Heart right ventricle (tissue), 16 donors: ENCODE data around the gene TUT1. TPM values are rescaled to one million over a fixed set of nuclear protein-coding genes. Genes with fewer than 3 reads are reported as not detected.
"Not testable (repeated sequence)": the region's sequence is repeated elsewhere in the genome, so short reads cannot be mapped to it uniquely, and the experiment has no call there.

ENCODE experiments used
- ATAC-seq, 8 donors: fragments of 200-7000 bp; cut with Tn5 transposase; one replicate each; pipeline ENCODE4 v1.9.1; 2020; ENCODE audit warnings: mild to moderate bottlenecking in 8 of 8, moderate library complexity in 8 of 8, moderate number of reproducible peaks in 1 of 8
- DNase-seq, 2 donors: peaks; one replicate each; pipeline ENCODE4 v3.0.0-alpha.2; 2020
- H3K27ac ChIP-seq, 10 donors: fragments of 200-600 bp; sonication (generic) in 2 of 10; one replicate each; pipeline versions ENCODE4 v1.5.0 to v1.8.0; 2020 to 2022; ENCODE audit warnings: mild to moderate bottlenecking in 3 of 10
- H3K27me3 ChIP-seq, 7 donors: fragments of 200-600 bp; one replicate each; pipeline ENCODE4 v1.8.0; 2021 to 2022; ENCODE audit warnings: mild to moderate bottlenecking in 2 of 7
- H3K36me3 ChIP-seq, 9 donors: fragments of 200-600 bp; sonication (generic) in 1 of 9; one replicate each; pipeline versions ENCODE4 v1.5.0 to v1.8.0; 2020 to 2022; ENCODE audit warnings: mild to moderate bottlenecking in 2 of 9
- H3K4me1 ChIP-seq, 9 donors: fragments of 200-600 bp; sonication (generic) in 1 of 9; one replicate each; pipeline versions ENCODE4 v1.5.0 to v1.8.0; 2020 to 2022; ENCODE audit warnings: mild to moderate bottlenecking in 4 of 9
- H3K4me3 ChIP-seq, 10 donors: fragments of 200-600 bp; sonication (generic) in 2 of 10; one replicate each; pipeline versions ENCODE4 v1.5.0 to v1.8.0; 2020 to 2022; ENCODE audit warnings: mild to moderate bottlenecking in 7 of 10, moderate library complexity in 2 of 10
- H3K9me3 ChIP-seq, 11 donors: fragments of 200-600 bp in 10 of 11; sonication (generic) in 2 of 11; one replicate each; pipeline versions ENCODE4 v1.5.0 to v1.8.0; 2013 to 2022; ENCODE audit warnings: mild to moderate bottlenecking in 2 of 11, control low read depth in 1 of 11, moderate library complexity in 1 of 11
- WGBS, 2 donors: extraction: QIAGEN DNeasy Blood & Tissue Kit; methylation state at CpG; one replicate each; pipeline ENCODE4 v1.1.7; 2013; ENCODE audit warnings: inconsistent platforms in 1 of 2; 5-methylcytosine and 5-hydroxymethylcytosine counted together
- intact Hi-C, 10 donors: fragments of 100-400 bp; cut with DNase I; formaldehyde crosslinking; loops; one replicate each; pipeline versions ENCODE4 v1.11.1 to v1.14.2; 2022
- polyA plus RNA-seq, 2 donors: library from polyadenylated mRNA; stranded (reverse); fragments of 200-250 nt; gene quantifications; one replicate each; pipeline ENCODE4 v1.2.3, GENCODE V29; 2013
- total RNA-seq, 10 donors: library from RNA; stranded (reverse); fragmentation: NEBNext Ultra II Directional in 3 of 10; extraction: Animal tissue kit (Norgen Biotek cat#: 25700) in 3 of 10; gene quantifications; one replicate each; pipeline versions ENCODE4 v1.2.1 to v1.2.4, GENCODE V29; 2021 to 2023
- TF ChIP-seq, protein P1 (sequence below), 9 donors: fragments of 200-600 bp; sonication (generic) in 2 of 9; IDR thresholded peaks; one replicate each; pipeline versions ENCODE4 v1.5.0 to v1.8.0; 2021 to 2022; ENCODE audit warnings: antibody characterized with exemption in 9 of 9, mild to moderate bottlenecking in 5 of 9, moderate library complexity in 1 of 9
- donor health status: Arrhythmogenic right ventricular cardiomyopathy.
- donor health status: ischemic (EF 13 %, LVEDD 7.1; RV severe dilation, severe dysfunction).
- donor health status: healthy with polysubstance abuse.
- donor health status: DM: no; HTN: yes; CAD: no.
- donor health status: DM: no; HTN: no; CAD: no.
- donor health status: ischemic (EF 25% LVEDD 6.9; RV normal size, moderate dysfunction).
- donor health status: ischemic (EF 25% LVEDD 5.7; RV mildly dilated, moderate dysfunction).
- donor health status: healthy.
- donor health status: DM: yes; HTN: yes; CAD: no.
- donor health status: Ischemic cardiomyopathy.
- donor health status: ischemic (EF 35%, LVEDD 5.7; RV mildly dilated, moderate dysfunction).
- donor health status: nonischemic (EF 11% LVEDD 7.7; RV severe dilation, severe dysfunction).
- donor health status: DM: yes; HTN: yes; CAD: no.
- donor health status: PGD.
- donor health status: ischemic (EF 29% LVEDD 5.4; RV normal size, mild dysfunction).
- donor health status: nonischemic (EF 23%, LVEDD 6.1; RV moderate dilation, normal function).

TUT1 gene
- total and polyA plus RNA-seq, 12 donors, result 8.2 to 19.2 (median 12.3) TPM

DNA sequence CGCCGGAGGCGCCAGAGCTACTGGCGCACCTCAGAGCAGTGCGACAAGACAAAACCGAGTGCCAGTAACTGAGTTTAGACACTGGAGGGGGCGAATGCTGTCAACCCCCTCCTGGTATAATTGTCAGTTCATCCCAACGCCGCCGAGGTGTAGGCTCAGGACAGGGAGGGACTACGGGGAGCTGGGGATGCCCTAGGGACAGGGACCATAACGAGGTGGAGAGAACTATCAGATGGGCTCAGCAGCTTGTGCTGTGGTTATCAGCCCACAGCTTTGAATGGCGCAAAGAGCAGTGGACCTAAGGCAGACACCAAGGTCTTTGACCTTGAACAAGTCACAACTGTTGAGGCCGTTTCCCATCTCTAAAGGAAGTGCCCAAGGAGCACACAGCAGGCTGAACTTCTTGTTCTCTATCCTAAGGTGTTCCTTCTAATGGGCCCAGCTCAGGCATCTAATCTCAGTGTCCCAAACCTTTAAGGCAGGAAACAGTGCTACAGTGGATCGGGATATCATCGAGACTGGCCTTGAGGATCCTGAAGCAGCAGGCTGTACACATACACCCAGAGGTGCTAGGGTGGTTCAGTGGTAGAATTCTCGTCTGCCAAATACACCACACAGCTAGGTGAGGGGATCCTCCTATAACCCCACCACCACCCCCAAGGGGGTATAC, 958 bp upstream of the TUT1 start:
- Histone ChIP-seq H3K27me3 (no peaks in the 10 kb centered on the region), H3K9me3 (no peaks in the 10 kb centered on the region), H3K27ac (peak overlapping the region; percentile 83 to 97 (median 94)), H3K4me1 (peaks cover 3 to 42% (median 28%) of the 10 kb centered on the region in 9 donors), H3K36me3 (peaks cover 0 to 63% (median 50%) of the 10 kb centered on the region in 9 donors), H3K4me3 (peak overlapping the region; percentile 50 to 86 (median 78))
- ATAC-seq (peak in 6 of 8 donors; percentile 3 to 34 (median 16)), DNase-seq (no peak)
- WGBS, 2 donors, result 8 to 11% methylated on average over 17 of the region's 17 CpGs
- TF ChIP-seq, protein P1, sequence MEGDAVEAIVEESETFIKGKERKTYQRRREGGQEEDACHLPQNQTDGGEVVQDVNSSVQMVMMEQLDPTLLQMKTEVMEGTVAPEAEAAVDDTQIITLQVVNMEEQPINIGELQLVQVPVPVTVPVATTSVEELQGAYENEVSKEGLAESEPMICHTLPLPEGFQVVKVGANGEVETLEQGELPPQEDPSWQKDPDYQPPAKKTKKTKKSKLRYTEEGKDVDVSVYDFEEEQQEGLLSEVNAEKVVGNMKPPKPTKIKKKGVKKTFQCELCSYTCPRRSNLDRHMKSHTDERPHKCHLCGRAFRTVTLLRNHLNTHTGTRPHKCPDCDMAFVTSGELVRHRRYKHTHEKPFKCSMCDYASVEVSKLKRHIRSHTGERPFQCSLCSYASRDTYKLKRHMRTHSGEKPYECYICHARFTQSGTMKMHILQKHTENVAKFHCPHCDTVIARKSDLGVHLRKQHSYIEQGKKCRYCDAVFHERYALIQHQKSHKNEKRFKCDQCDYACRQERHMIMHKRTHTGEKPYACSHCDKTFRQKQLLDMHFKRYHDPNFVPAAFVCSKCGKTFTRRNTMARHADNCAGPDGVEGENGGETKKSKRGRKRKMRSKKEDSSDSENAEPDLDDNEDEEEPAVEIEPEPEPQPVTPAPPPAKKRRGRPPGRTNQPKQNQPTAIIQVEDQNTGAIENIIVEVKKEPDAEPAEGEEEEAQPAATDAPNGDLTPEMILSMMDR (IDR thresholded peaks at IDR 0.05), result no peak
- intact Hi-C loops, result loop anchor here in 3 of 10 donors (5.0 to 10.0 kb wide), 3 partner anchors 45 to 265 kb away; partner anchors contain the start of gene AHNAK (in 1 of the 3)

DNA sequence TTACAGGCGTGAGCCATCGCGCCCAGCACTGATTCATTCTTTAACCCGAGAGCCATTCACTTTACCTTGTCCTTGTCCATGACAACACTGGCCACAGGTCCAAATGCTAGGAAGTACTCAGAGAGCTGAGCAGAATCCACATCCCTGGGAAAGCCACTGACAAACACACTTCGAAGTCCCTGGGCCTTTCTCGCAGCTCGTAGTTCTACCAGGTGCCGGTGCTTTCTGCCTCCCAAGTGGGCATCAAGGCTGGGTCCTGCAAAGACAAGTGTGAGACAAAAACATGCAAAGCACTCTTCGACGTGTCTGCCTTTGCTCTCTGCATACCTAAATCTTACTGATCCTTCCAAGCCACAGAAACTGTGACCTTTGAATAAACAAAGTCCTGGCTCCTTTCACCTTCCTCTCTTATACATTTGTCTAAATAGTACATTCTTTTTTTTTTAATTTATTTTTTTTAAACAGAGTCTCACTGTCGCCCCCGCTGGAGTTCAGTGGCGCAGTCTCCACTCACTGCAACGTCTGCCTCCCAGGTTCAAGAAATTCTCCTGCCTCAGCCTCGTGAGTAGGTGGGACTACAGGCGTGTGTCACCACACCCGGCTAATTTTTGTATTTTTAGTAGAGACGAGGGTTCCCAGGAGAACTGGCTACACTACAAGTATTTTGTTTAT, 2.2 kb downstream of the TUT1 start:
- Histone ChIP-seq H3K36me3 (peaks cover 0 to 63% (median 30%) of the 10 kb centered on the region in 9 donors), H3K4me3 (no peak overlapping the region), H3K27me3 (no peaks in the 10 kb centered on the region), H3K27ac (no peak overlapping the region), H3K4me1 (peaks cover 3 to 42% (median 28%) of the 10 kb centered on the region in 9 donors), H3K9me3 (no peaks in the 10 kb centered on the region)
- ATAC-seq, result no peak
- DNase-seq, result no peak
- TF ChIP-seq, protein P1 (IDR thresholded peaks at IDR 0.05), result peak in 2 of 9 donors; percentile 6 to 19
- intact Hi-C loops, result no loop called here
- 69 to 70% methylated on average over 18 of the region's 18 CpGs for WGBS, 2 donors

DNA sequence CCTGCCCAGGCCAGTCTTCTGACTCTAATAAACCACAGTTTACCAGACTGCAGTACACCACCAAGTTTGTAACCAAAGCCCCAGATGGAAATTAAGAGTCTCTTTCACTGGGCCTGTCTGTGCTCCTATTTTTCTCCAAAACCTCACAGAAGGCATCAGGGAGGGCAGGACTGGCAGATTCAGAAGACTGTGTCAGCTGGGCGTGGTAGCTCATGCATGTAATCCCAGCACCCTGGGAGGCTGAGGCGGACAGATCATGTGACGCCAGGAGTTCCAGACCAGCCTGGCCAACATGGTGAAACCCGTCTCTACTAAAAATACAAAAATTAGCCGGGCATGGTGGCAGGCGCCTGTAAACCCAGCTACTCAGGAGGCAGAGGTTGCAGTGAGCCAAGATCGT, 6.0 kb downstream of the TUT1 start:
- H3K27ac ChIP-seq, H3K27me3 ChIP-seq, ATAC-seq, H3K4me3 ChIP-seq, H3K9me3 ChIP-seq, DNase-seq, intact Hi-C loops: not testable (repeated sequence)
- peaks cover 0 to 88% (median 30%) of the 10 kb centered on the region in 9 donors for H3K36me3 ChIP-seq
- H3K4me1 ChIP-seq, result peaks cover 0 to 19% (median 12%) of the 10 kb centered on the region in 9 donors
- 95 to 98% methylated on average over 7 of the region's 7 CpGs for WGBS, 2 donors

GRCh38 chr11:62581735-62582134, 9.6 kb downstream of the TUT1 start:
- WGBS, 2 donors, result 94 to 96% methylated on average over 4 of the region's 4 CpGs
- DNase-seq, H3K27ac ChIP-seq, H3K27me3 ChIP-seq, ATAC-seq, intact Hi-C loops, H3K4me3 ChIP-seq, H3K9me3 ChIP-seq: not testable (repeated sequence)
- peaks cover 0 to 19% (median 2%) of the 10 kb centered on the region in 9 donors for H3K4me1 ChIP-seq
- peaks cover 0 to 98% (median 15%) of the 10 kb centered on the region in 9 donors for H3K36me3 ChIP-seq

GRCh38 chr11:62580959-62581715, 10.2 kb downstream of the TUT1 start:
- H3K27ac ChIP-seq, result no peak overlapping the region
- no peaks in the 10 kb centered on the region for H3K27me3 ChIP-seq
- H3K9me3 ChIP-seq, result no peaks in the 10 kb centered on the region
- no peak overlapping the region for H3K4me3 ChIP-seq
- WGBS, 2 donors, result 83 to 85% methylated on average over 18 of the region's 18 CpGs
- peaks cover 0 to 98% (median 15%) of the 10 kb centered on the region in 9 donors for H3K36me3 ChIP-seq
- TF ChIP-seq, protein P1 (IDR thresholded peaks at IDR 0.05), result no peak
- ATAC-seq (no peak), DNase-seq (no peak)
- H3K4me1 ChIP-seq, result peaks cover 0 to 25% (median 8%) of the 10 kb centered on the region in 9 donors
- intact Hi-C loops, result no loop called here
